Measurements from ENCODE around the gene BAHCC1.
A peak's percentile ranks its signal among the peaks of the same experiment; 100 is the strongest.

- TF ChIP-seq EZH2phosphoT487 (IDR thresholded peaks at IDR 0.05; ENCODE audit: low read length) (no peak), CTCF (IDR thresholded peaks at IDR 0.05; ENCODE audit: low read length) (peak; percentile 7; the same call in 1 of the 2 replicates), EZH2 (optimal IDR thresholded peaks at IDR 0.05; ENCODE audit: low read depth, low read length) (no peak)
Observed at GRCh38 chr17:81409190-81409935, 14.1 kb downstream of the BAHCC1 start.
